ENCODE measurements around the gene DFFB. TPM values are rescaled to one million over a fixed set of nuclear protein-coding genes. Genes with fewer than 3 reads are reported as not detected.

DFFB gene
- total and polyA plus RNA-seq, 8 donors: 3.3 to 8.6 (median 5.2) TPM

- no peak for TF ChIP-seq CTCF (IDR thresholded peaks at IDR 0.05)
- H3K27ac ChIP-seq: no peak overlapping the region
- 52 to 65% methylated on average over 21 of the region's 21 CpGs for WGBS, 2 donors
- ATAC-seq (no peak), DNase-seq (no peak), FAIRE-seq (no peak)
- intact Hi-C loops (cut with DNase I): no loop called here
- H3K36me3 ChIP-seq: no peaks in the 10 kb centered on the region
- no peak overlapping the region for H3K4me3 ChIP-seq
- H3K4me1 ChIP-seq: no peaks in the 10 kb centered on the region
- H3K27me3 ChIP-seq: no peaks in the 10 kb centered on the region
- no peaks in the 10 kb centered on the region for H3K9me3 ChIP-seq
Observed at GRCh38 chr1:3932156-3932919, 75.1 kb downstream of the DFFB start.

Other genes with a start within 250 kb of the DFFB start
- 10 to 100 TPM in 1 of 6 donors, 1 to 10 TPM in 5; 2.6 to 11.2 (median 7.2) TPM for gene MEGF6, start 246.0 kb upstream of the DFFB start, total RNA-seq
- 10 to 100 TPM; 14.5 to 20.0 TPM for gene MEGF6, start 246.0 kb upstream of the DFFB start, polyA plus RNA-seq
- 10 to 100 TPM; 16.4 to 25.8 (median 21.8) TPM for gene TPRG1L, start 232.5 kb upstream of the DFFB start, total RNA-seq
- 10 to 100 TPM; 16.5 to 33.3 TPM for gene TPRG1L, start 232.5 kb upstream of the DFFB start, polyA plus RNA-seq
- gene WRAP73, start 207.4 kb upstream of the DFFB start, total RNA-seq: 10 to 100 TPM in 2 of 6 donors, 1 to 10 TPM in 4; 6.7 to 12.4 (median 9.2) TPM
- 10 to 100 TPM; 19.0 to 26.2 TPM for gene WRAP73, start 207.4 kb upstream of the DFFB start, polyA plus RNA-seq
- under 1 TPM; 0.25 to 0.51 (median 0.37) TPM for gene TP73, start 205.0 kb upstream of the DFFB start, total RNA-seq
- under 1 TPM; 0.11 to 0.12 TPM for gene TP73, start 205.0 kb upstream of the DFFB start, polyA plus RNA-seq
- under 1 TPM in 1 of 6 donors, not detected in 5; 0.04 TPM for gene CCDC27, start 105.0 kb upstream of the DFFB start, total RNA-seq
- not detected for gene CCDC27, start 105.0 kb upstream of the DFFB start, polyA plus RNA-seq
- 1 to 10 TPM; 3.1 to 6.8 (median 5.8) TPM for gene SMIM1, start 84.7 kb upstream of the DFFB start, total RNA-seq
- 10 to 100 TPM; 10.3 to 15.1 TPM for gene SMIM1, start 84.7 kb upstream of the DFFB start, polyA plus RNA-seq
- gene LRRC47, start 61.0 kb upstream of the DFFB start, total RNA-seq: 10 to 100 TPM; 21.1 to 34.3 (median 27.5) TPM
- gene LRRC47, start 61.0 kb upstream of the DFFB start, polyA plus RNA-seq: 10 to 100 TPM; 15.7 to 24.6 TPM
- gene CEP104, start 265 bp upstream of the DFFB start, total RNA-seq: 10 to 100 TPM; 22.6 to 37.7 (median 26.4) TPM
- 10 to 100 TPM in 1 of 2 donors, 1 to 10 TPM in 1; 9.2 to 10.3 TPM for gene CEP104, start 265 bp upstream of the DFFB start, polyA plus RNA-seq
- 10 to 100 TPM in 1 of 6 donors, 1 to 10 TPM in 5; 6.7 to 11.6 (median 9.0) TPM for gene C1orf174, start 42.8 kb downstream of the DFFB start, total RNA-seq
- 10 to 100 TPM in 1 of 2 donors, 1 to 10 TPM in 1; 9.0 to 11.4 TPM for gene C1orf174, start 42.8 kb downstream of the DFFB start, polyA plus RNA-seq

All from pancreas (tissue), 10 donors.